T-helper 1 cell treated with Interleukin-12 subunit alpha and Interleukin-12 subunit beta and Interleukin-4 antibody, amounts not matched to agents 30 ng/mL and 1 ng/mL, for 36 hours (primary cell): ENCODE results near the gene BET1L. TPM values are rescaled to one million over a fixed set of nuclear protein-coding genes. Genes with fewer than 3 reads are reported as not detected.
"Not testable (repeated sequence)": the region's sequence is repeated elsewhere in the genome, so short reads cannot be mapped to it uniquely, and the experiment has no call there.

ENCODE experiments used
- intact Hi-C: fragments of 100-400 bp; cut with micrococcal nuclease; formaldehyde crosslinking; loops from one replicate; pipeline ENCODE4 v1.15.1; 2024
- total RNA-seq: library from RNA; stranded (reverse); gene quantifications from 2 replicates; pipeline ENCODE4 v1.2.3, GENCODE V29; 2022

BET1L gene
- total RNA-seq, 1 donor from 2014 or later, result 37.5 TPM

GRCh38 chr11:199004-199581 is 8.1 kb downstream of the BET1L start:
- intact Hi-C loops, result no loop called here

GRCh38 chr11:198236-198806 is 8.9 kb downstream of the BET1L start:
- intact Hi-C loops, result no loop called here

DNA sequence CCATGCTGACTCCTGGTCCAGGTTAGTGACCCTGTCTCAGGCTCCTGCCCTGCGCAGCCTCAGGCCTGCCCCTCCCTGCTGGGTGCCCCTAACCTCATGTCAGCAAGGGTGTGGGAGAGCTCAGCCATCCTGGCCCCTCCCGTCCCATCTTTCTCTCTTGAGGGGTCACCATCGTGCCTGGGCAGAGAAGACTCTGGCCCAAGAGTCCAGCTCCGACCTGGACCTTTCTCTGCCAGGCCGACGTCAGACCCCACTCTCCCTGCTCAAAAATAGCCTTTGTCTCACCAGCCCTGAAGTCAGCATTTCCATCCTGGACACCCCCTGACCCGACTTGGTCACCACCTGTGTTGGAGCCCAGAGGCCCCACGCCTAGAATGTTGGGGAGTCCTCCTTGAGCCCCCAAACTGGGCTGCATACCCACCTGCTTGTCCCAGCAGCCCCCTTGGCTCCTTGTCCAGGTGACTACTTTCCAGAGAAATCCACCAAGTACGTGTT is 9.4 kb downstream of the BET1L start:
- intact Hi-C loops, result no loop called here

DNA sequence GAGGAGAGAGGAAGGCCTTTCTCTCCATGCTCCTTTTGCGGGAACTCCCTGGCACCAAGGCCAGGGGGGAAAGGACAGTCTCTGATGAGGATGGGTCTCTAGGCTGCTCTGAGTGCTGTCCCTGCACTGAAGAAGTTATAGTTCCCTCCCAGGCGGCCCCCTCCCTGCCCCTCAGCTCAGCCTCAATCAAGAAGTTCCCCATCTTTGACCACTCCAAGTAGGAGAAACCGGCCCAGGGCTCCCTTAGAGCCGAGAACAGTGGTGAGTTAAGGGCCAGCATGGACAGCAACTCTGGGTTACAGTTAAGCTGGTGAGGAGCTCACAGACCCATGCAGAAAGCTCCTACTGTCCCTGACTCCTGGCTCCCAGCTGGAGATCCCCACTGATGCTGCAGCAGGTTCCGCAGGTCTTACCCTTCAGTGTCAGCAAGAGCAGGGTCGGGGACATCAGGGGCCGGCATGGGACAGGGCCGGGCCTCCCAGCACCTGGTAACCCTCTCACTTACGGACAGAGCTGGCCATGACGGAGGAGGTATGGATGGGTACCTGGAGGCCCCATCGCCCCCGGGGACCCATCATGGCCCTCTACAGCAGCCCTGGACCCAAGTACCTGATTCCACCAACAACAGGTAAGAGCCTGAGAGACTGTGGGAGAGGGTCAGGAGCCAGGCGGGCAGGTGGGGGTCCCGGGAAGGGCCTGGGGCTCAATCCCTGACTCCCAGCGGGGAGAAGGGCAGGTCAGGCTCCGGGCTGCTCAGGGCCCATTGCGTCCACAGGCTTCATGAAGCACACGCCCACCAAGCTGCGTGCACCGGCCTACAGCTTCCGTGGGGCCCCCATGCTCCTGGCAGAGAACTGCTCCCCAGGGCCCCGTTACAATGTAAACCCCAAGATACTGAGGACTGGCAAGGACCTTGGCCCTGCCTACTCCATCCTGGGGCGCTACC is 10.1 kb downstream of the BET1L start:
- intact Hi-C loops, result no loop called here

- intact Hi-C loops, result not testable (repeated sequence)
Observed at GRCh38 chr11:193481-193880, 13.7 kb downstream of the BET1L start.

- intact Hi-C loops, result not testable (repeated sequence)
Observed at GRCh38 chr11:192674-193128, 14.5 kb downstream of the BET1L start, which contains the start of gene SCGB1C1. Gene SCGB1C1 (plus strand): TSS chr11:193078. CDS start chr11:193100, 22 bp downstream.

DNA sequence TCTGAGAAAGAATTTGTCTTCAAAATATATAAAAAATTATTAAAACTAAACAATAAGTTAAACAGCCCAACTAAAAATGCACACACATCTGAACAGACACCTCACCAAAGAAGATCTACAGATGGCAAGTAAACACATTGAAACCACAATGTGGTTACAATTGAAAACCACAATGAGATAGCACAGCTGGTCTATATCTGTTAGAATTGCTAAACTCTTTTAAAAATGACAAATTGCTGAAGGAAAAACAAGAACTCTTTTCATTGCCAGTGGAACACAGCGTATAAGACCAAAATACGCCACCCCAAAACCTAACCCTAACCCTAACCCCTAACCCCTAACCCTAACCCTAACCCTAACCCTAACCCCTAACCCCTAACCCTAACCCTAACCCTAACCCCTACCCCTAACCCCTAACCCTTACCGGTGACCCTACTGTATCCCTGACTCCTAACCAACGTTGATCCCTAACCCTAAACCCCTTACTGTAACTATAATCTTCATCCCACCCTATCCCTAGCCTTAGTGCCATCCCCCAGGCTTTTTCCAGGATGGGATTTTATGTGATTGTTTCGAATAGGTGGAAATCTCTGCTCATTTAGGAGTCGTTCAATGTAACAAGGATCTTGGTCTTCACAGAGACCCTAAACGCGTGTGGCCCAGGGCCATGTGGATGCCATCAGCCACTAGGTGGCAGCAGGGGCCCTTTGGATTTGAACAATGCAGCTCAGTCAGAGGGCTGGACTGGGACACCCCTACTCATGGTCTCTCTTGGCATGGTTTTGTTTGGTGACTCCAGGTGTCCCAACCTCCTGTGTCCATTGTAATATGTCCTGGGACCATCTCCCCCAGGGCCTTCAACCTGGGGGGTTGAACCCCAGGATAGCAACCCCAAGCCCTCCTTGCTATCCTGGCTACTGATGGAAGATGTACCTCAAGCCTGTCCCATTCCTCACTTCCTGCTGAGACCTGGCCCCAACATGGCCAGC is 15.4 kb downstream of the BET1L start:
- intact Hi-C loops, result not testable (repeated sequence)

GRCh38 chr11:190546-190945 is 16.7 kb downstream of the BET1L start:
- intact Hi-C loops, result not testable (repeated sequence)

DNA sequence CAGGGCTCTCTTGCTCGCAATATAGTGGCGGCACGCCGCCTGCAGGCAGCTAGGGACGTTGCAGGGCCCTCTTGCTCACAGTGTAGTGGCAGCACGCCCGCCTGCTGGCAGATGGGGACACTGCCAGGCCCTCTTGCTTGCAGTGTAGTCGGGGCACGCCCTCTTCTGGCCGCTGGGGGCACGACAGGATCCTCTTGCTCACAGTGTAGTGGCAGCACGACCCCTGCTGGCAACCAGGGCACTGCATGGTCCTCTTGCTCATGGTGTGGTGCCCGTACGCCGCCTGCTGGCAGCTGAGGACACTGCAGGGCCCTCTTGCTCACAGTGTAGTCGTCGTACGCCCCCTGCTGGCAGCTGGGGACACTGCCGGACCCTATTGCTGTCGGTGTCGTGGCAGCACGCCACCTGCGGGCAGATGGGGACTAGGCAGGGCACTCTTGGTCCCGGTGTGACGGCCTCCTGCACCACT is 17.3 kb downstream of the BET1L start:
- intact Hi-C loops, result not testable (repeated sequence)

DNA sequence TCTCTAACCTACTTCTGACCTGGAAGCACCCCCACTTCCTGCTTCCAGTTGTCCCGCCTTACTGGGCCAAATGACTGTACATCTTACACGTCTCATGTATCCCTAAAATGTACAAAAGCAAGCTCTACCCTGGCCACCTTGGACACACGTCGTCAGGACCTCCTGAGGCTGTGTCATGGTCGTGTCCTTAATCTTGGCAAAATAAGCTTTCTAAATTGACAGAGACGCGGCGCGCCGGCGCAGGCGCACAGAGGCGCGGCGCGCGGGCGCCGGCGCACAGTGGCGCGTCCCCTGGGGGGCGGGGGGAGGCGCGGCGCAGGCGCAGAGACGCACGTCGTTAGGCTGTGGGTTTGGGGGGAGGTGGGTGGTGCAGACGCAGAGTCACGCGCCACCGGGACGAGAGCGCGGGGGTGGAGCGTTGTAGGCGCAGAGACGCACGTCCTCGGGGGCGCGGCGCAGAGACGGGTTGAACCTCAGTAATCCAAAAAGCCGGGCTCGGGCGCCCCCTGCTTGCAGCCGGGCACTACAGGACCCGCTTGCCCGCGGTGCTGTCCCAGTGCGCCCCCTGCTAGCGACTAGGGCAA is 17.9 kb downstream of the BET1L start:
- intact Hi-C loops, result not testable (repeated sequence)

- intact Hi-C loops, result not testable (repeated sequence)
Observed at GRCh38 chr11:180242-180641, 27.0 kb downstream of the BET1L start.

Other genes starting within 250 kb of the BET1L start
- not detected in 2 replicates for gene SCGB1C1, start 14.3 kb downstream of the BET1L start, total RNA-seq
- 114 and 127 TPM in 2 replicates for gene RIC8A, start 309 bp upstream of the BET1L start, total RNA-seq
- gene SIRT3, start 28.9 kb upstream of the BET1L start, total RNA-seq, result 12.4 and 12.8 TPM in 2 replicates
- 192 and 199 TPM in 2 replicates for gene PSMD13, start 29.6 kb upstream of the BET1L start, total RNA-seq
- gene NLRP6, start 71.0 kb upstream of the BET1L start, total RNA-seq, result 10.5 and 11.7 TPM in 2 replicates
- gene PGGHG, start 81.7 kb upstream of the BET1L start, total RNA-seq, result 235 and 236 TPM in 2 replicates
- gene IFITM5, start 92.1 kb upstream of the BET1L start, total RNA-seq, result not detected in 2 replicates
- 1,271 and 1,339 TPM in 2 replicates for gene IFITM2, start 100.4 kb upstream of the BET1L start, total RNA-seq
- gene IFITM1, start 106.6 kb upstream of the BET1L start, total RNA-seq, result 661 and 691 TPM in 2 replicates
- gene IFITM3, start 113.5 kb upstream of the BET1L start, total RNA-seq, result 7.3 and 9.1 TPM in 2 replicates
- gene B4GALNT4, start 162.1 kb upstream of the BET1L start, total RNA-seq, result 0.91 and 1.9 TPM in 2 replicates
- gene PKP3, start 186.8 kb upstream of the BET1L start, total RNA-seq, result not detected in 2 replicates
- 168 and 175 TPM in 2 replicates for gene SIGIRR, start 207.6 kb upstream of the BET1L start, total RNA-seq
- 77.6 and 84.4 TPM in 2 replicates for gene ANO9, start 234.6 kb upstream of the BET1L start, total RNA-seq
- 24.9 and 30.8 TPM in 2 replicates for gene PTDSS2, start 242.9 kb upstream of the BET1L start, total RNA-seq